ENCODE results near the gene FBN1.

The FBN1 gene

DNA sequence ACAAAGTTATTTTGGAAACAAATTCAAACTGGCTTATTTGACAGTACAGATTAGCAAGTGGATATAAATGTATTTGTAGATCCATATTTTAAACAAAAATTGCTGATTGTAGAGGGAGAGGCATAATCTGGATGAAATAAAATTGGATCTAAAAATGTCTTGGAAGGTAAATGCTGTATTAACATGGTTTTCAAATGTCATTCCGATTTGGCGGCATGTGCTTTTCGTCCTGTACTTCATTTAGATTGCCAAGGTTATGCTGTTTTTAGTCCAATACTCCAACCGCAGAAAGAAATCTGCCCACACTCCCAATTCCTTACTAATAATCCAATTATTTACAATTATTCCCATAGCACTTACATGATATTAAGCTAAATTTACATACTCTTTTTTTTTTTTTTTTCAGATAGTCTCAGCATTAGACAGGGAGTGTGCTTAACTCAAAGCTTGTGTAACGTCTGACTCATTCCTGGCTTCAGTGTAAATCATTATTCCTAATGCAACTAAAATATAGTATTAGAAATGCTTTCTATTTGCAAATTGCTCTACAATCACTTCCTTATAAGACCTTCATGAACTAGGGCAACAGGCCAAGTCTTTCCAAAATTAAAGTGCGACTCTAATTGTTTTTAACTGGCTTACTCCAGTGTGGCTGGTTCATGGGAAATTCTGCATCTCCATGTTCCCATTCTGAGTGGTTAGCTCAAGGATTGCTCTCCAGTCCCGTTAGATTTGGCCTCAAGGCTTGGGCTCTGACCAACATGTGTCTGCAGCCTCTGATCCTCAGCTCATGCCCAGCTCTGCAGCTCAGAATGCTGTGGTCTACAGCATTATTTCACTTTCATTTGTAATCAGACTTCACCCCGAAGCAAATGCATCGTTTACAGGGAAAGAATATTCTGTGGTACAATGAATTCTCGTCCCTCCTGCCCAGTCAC is 103.9 kb downstream of the FBN1 start:
- TF ChIP-seq ZNF70 (CRISPR knock-in tag; IDR thresholded peaks at IDR 0.05) = no peak
- TF ChIP-seq ISL1 (CRISPR knock-in tag; IDR thresholded peaks at IDR 0.05) = peak; percentile 29; the same call in 1 of the 2 replicates
- ATAC-seq = peak; percentile 88

DNA sequence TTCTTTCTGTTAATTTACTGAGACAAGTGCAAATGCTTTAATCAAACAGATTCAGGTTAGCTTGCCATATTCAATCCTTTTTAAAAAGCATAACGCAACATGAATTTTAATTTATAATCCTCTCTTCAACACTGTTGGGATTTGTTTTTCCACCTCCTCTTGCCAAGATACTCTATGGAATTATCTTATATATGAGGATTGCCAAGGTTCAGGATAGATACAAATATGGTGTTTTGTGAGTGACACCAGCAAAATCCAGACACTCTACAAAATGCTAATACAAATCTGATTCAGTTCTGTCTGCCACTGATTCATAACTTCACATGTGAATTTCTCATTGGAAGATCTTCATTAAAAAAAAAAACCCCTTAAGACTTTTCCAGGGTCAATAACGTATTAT is 104.8 kb downstream of the FBN1 start:
- TF ChIP-seq ZNF565 (CRISPR knock-in tag; conservative IDR thresholded peaks at IDR 0.05; ENCODE audit: low read depth) (no peak), ZNF8 (CRISPR knock-in tag; IDR thresholded peaks at IDR 0.05) (no peak)
- ATAC-seq = no peak

DNA sequence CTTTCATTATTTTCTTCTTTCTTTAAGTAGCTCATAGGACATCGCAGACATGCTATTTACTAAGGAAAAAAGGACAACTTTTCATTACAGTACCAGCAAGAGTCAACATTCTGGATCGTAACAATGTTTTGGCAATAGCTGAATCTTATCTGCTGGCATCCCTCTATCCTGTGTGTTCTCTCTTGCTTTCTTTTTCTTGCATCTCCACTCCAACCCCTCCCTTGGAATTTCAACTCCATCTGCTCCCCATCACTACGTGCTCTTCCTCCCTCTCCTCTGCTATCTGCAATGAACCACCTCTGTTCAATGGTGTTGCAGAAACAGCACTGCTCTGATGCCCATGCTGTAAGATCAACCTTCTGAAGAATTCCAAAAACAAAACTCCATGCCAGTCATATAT is 106.6 kb downstream of the FBN1 start:
- TF ChIP-seq ESRRG (CRISPR knock-in tag; IDR thresholded peaks at IDR 0.05) = no peak
- TF ChIP-seq ZFP3 (CRISPR knock-in tag; IDR thresholded peaks at IDR 0.05) = no peak
- no peak for TF ChIP-seq TCF4 (CRISPR knock-in tag; IDR thresholded peaks at IDR 0.05; ENCODE audit: borderline replicate concordance)
- TF ChIP-seq, protein P1, sequence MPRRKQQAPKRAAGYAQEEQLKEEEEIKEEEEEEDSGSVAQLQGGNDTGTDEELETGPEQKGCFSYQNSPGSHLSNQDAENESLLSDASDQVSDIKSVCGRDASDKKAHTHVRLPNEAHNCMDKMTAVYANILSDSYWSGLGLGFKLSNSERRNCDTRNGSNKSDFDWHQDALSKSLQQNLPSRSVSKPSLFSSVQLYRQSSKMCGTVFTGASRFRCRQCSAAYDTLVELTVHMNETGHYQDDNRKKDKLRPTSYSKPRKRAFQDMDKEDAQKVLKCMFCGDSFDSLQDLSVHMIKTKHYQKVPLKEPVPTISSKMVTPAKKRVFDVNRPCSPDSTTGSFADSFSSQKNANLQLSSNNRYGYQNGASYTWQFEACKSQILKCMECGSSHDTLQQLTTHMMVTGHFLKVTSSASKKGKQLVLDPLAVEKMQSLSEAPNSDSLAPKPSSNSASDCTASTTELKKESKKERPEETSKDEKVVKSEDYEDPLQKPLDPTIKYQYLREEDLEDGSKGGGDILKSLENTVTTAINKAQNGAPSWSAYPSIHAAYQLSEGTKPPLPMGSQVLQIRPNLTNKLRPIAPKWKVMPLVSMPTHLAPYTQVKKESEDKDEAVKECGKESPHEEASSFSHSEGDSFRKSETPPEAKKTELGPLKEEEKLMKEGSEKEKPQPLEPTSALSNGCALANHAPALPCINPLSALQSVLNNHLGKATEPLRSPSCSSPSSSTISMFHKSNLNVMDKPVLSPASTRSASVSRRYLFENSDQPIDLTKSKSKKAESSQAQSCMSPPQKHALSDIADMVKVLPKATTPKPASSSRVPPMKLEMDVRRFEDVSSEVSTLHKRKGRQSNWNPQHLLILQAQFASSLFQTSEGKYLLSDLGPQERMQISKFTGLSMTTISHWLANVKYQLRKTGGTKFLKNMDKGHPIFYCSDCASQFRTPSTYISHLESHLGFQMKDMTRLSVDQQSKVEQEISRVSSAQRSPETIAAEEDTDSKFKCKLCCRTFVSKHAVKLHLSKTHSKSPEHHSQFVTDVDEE (CRISPR knock-in tag; IDR thresholded peaks at IDR 0.05) = no peak
- TF ChIP-seq ZNF70 (CRISPR knock-in tag; IDR thresholded peaks at IDR 0.05) = no peak
- no peak for TF ChIP-seq ZNF8 (CRISPR knock-in tag; IDR thresholded peaks at IDR 0.05)
- no peak for TF ChIP-seq ISL1 (CRISPR knock-in tag; IDR thresholded peaks at IDR 0.05)
- no peak for TF ChIP-seq ZNF565 (CRISPR knock-in tag; conservative IDR thresholded peaks at IDR 0.05; ENCODE audit: low read depth)
- TF ChIP-seq ARNTL (CRISPR knock-in tag; IDR thresholded peaks at IDR 0.05; ENCODE audit: borderline replicate concordance, low read depth) = no peak
- no peak for TF ChIP-seq ZFP30 (CRISPR knock-in tag; IDR thresholded peaks at IDR 0.05)
- TF ChIP-seq, protein P2, sequence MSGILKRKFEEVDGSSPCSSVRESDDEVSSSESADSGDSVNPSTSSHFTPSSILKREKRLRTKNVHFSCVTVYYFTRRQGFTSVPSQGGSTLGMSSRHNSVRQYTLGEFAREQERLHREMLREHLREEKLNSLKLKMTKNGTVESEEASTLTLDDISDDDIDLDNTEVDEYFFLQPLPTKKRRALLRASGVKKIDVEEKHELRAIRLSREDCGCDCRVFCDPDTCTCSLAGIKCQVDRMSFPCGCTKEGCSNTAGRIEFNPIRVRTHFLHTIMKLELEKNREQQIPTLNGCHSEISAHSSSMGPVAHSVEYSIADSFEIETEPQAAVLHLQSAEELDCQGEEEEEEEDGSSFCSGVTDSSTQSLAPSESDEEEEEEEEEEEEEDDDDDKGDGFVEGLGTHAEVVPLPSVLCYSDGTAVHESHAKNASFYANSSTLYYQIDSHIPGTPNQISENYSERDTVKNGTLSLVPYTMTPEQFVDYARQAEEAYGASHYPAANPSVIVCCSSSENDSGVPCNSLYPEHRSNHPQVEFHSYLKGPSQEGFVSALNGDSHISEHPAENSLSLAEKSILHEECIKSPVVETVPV (CRISPR knock-in tag; IDR thresholded peaks at IDR 0.05) = no peak
- TF ChIP-seq CSDC2 (CRISPR knock-in tag; IDR thresholded peaks at IDR 0.05) = no peak

DNA sequence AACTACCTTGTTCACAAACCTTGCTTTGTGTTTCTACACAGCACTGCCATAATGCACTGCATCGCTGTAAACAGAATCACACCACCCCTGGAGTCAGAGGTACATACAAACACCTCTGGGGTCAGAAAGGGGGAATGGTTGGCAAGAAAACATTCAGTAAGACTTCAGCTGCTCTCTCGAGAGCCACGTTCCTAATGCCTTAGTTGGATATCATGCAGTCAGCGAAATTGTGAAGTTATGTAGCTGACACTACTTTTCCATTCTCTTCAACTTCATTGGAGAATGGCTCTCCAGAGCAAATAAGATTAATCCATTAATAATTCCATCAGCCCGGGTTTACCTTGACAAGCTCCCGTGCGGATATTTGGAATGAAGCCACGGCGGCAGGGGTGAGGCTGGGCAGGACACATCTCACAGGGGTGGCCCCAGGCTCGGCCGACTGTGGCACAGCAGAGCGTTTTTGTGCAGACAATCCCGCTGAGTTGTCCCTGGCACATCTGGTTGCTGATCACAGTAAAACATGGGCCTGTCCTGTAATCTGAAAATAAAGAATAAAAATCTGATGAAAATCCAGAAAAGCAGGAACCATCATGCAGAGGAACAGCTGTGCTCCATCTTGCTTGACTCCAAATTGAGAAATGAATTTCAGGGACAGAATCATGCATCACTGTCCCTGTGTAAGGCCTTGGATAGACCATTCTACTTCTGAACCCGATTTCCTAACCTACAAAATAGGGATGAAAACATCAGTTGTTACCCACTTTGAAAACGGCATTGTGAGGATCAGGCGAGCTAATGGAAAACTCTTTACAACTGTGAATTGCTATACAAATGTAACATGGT is 108.0 kb downstream of the FBN1 start:
- no peak for ATAC-seq
- TF ChIP-seq GLIS3 (CRISPR knock-in tag; IDR thresholded peaks at IDR 0.05) = no peak
- no peak for TF ChIP-seq ZNF8 (CRISPR knock-in tag; IDR thresholded peaks at IDR 0.05)
- TF ChIP-seq TOX (CRISPR knock-in tag; IDR thresholded peaks at IDR 0.05; ENCODE audit: borderline replicate concordance) = no peak
- TF ChIP-seq CSDC2 (CRISPR knock-in tag; IDR thresholded peaks at IDR 0.05) = no peak

More for the DNA sequence above, 106.6 kb downstream of the FBN1 start:
- no peak for ATAC-seq

DNA sequence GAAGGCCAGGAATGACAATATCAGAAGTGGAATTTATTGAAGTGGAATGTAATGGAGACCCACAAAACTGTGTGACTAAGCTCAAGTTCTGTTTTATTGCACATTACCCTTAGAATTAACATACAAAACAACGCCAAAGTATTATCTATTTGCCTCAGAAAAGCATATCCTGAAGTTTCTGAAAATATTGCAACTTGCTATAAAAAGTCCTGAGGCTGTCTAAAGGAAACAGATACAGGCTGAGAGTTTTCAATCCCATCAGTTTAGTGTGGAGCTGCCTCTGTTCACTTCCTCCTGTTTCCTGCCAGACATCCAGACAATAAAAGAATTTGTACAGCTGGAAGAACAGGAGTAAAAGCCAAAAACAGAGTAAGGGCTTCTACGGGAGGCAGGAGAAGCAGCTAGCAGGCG is 108.8 kb downstream of the FBN1 start:
- TF ChIP-seq ZFP30 (CRISPR knock-in tag; IDR thresholded peaks at IDR 0.05) (no peak), TCF4 (CRISPR knock-in tag; IDR thresholded peaks at IDR 0.05; ENCODE audit: borderline replicate concordance) (0 out of 2 replicates have a peak, but pooled peaks have one; percentile 15)
- peak; percentile 41 for ATAC-seq

DNA sequence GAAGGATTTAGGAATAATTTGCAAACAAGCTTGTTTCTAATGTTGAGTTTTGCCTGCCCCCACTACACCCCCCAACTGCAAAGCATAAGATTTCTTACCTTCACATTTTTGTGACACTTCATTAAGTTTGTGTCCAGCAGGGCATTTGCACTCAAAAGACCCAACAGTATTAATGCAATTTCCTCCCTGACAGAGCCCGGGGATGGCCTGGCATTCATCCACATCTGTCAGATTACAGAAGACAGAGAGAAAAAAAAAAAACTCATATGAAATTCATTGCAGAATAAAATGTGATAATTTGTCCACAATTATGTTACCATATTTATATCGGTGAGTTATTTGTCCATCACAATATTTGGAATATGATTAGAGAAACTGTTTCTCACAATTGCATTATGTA is 111.5 kb downstream of the FBN1 start:
- ATAC-seq = peak; percentile 32; the same call in 2 of the 3 replicates
- TF ChIP-seq TOX (CRISPR knock-in tag; IDR thresholded peaks at IDR 0.05; ENCODE audit: borderline replicate concordance) = no peak
- TF ChIP-seq, protein P1 (CRISPR knock-in tag; IDR thresholded peaks at IDR 0.05) = peak; percentile 44; the same call in 1 of the 2 replicates
- TF ChIP-seq TCF4 (CRISPR knock-in tag; IDR thresholded peaks at IDR 0.05; ENCODE audit: borderline replicate concordance) = peak; percentile 88
- TF ChIP-seq, protein P3, sequence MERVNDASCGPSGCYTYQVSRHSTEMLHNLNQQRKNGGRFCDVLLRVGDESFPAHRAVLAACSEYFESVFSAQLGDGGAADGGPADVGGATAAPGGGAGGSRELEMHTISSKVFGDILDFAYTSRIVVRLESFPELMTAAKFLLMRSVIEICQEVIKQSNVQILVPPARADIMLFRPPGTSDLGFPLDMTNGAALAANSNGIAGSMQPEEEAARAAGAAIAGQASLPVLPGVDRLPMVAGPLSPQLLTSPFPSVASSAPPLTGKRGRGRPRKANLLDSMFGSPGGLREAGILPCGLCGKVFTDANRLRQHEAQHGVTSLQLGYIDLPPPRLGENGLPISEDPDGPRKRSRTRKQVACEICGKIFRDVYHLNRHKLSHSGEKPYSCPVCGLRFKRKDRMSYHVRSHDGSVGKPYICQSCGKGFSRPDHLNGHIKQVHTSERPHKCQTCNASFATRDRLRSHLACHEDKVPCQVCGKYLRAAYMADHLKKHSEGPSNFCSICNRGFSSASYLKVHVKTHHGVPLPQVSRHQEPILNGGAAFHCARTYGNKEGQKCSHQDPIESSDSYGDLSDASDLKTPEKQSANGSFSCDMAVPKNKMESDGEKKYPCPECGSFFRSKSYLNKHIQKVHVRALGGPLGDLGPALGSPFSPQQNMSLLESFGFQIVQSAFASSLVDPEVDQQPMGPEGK (CRISPR knock-in tag; IDR thresholded peaks at IDR 0.05; ENCODE audit: borderline replicate concordance) = peak; percentile 68; the same call in 1 of the 2 replicates
- TF ChIP-seq BACH2 (CRISPR knock-in tag; IDR thresholded peaks at IDR 0.05; ENCODE audit: borderline replicate concordance) = no peak
- peak; percentile 53 for TF ChIP-seq ISL1 (CRISPR knock-in tag; IDR thresholded peaks at IDR 0.05)
- TF ChIP-seq GLIS3 (CRISPR knock-in tag; IDR thresholded peaks at IDR 0.05) = no peak
